BE2C (cell line): ENCODE measurements around the gene RASAL1.

ENCODE experiments used
- DNase-seq: peaks from one replicate; pipeline ENCODE4 v3.0.0-alpha.2; 2020
- H3K27me3 ChIP-seq: fragments of 250-450 bp; sonication (Bioruptor Pico); 2 replicates; pipeline ENCODE4 v1.5.1; 2020; ENCODE audit warnings: mild to moderate bottlenecking
- H3K36me3 ChIP-seq: fragments of 250-450 bp; sonication (Bioruptor Pico); 2 replicates; pipeline ENCODE4 v1.5.1; 2020; ENCODE audit warnings: mild to moderate bottlenecking
- H3K4me1 ChIP-seq: fragments of 250-450 bp; sonication (Bioruptor Pico); 2 replicates; pipeline ENCODE4 v1.5.1; 2020
- H3K4me3 ChIP-seq: 2 replicates; pipeline ENCODE4 v1.5.1; 2011; ENCODE audit warnings: low read depth, low read length
- H3K9me3 ChIP-seq: fragments of 250-450 bp; sonication (Bioruptor Pico); 2 replicates; pipeline ENCODE4 v1.5.1; 2020
- CTCF ChIP-seq: IDR thresholded peaks from 2 replicates; pipeline ENCODE4 v1.5.1; 2012; ENCODE audit warnings: mild to moderate bottlenecking, low read depth, low read length

RASAL1 gene

GRCh38 chr12:113088971-113089756 is 46.4 kb downstream of the RASAL1 start:
- H3K27me3 ChIP-seq = no peaks in the 10 kb centered on the region
- H3K4me3 ChIP-seq = no peak overlapping the region
- no peak for DNase-seq
- no peak for TF ChIP-seq CTCF
- H3K9me3 ChIP-seq = no peaks in the 10 kb centered on the region
- no peaks in the 10 kb centered on the region for H3K36me3 ChIP-seq
- no peaks in the 10 kb centered on the region for H3K4me1 ChIP-seq

DNA sequence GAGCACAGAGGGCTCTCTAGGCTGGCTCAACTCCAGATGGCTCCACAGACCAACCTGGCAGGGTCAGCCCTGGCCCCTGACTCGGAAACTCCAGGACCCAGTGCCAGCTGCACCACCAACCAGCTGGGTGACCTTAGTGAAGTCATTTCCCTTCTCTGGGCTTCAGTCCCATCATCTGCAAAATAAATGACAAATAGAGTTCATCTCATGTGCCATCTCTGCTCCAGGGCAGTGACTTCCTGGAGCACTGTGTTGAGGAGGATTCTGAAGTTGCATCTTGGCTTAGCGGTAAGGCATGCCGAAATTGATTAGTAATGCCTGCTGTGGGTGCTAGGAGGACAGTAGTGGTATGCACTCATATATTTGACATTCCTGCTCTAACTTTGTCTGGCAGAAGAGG is 47.5 kb downstream of the RASAL1 start:
- TF ChIP-seq CTCF = no peak
- no peak for DNase-seq
- no peaks in the 10 kb centered on the region for H3K4me1 ChIP-seq
- no peaks in the 10 kb centered on the region for H3K9me3 ChIP-seq
- no peak overlapping the region for H3K4me3 ChIP-seq
- no peaks in the 10 kb centered on the region for H3K36me3 ChIP-seq
- H3K27me3 ChIP-seq = no peaks in the 10 kb centered on the region

DNA sequence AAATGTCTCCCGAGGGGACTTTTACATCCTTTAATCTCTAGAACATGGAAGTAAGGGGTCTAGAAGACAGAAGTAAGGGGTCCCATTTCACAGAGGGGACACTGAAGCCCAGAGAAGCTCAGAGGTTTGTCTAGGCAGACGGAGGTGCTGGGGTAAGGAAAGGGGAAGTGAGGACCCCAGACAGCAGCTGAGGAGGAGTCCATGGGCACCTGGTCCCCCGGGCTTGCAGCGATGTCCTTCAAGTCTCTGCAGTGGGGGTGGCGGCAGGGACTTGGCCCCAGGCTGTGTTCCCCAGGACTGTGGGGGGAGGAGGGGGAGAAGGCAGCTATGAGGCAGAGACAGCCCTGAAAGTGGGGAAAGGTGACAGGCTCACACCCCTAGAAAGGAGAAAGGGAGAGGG is 48.4 kb downstream of the RASAL1 start:
- TF ChIP-seq CTCF = no peak
- H3K36me3 ChIP-seq = no peaks in the 10 kb centered on the region
- no peaks in the 10 kb centered on the region for H3K27me3 ChIP-seq
- no peak overlapping the region for H3K4me3 ChIP-seq
- no peaks in the 10 kb centered on the region for H3K9me3 ChIP-seq
- H3K4me1 ChIP-seq = no peaks in the 10 kb centered on the region
- DNase-seq = no peak

GRCh38 chr12:113086249-113087164 is 49.1 kb downstream of the RASAL1 start:
- H3K4me1 ChIP-seq = no peaks in the 10 kb centered on the region

GRCh38 chr12:113083863-113084435 is 51.6 kb downstream of the RASAL1 start:
- DNase-seq = no peak
- Histone ChIP-seq H3K4me3 (no peak overlapping the region), H3K4me1 (no peaks in the 10 kb centered on the region), H3K27me3 (no peaks in the 10 kb centered on the region), H3K9me3 (no peaks in the 10 kb centered on the region), H3K36me3 (no peaks in the 10 kb centered on the region)
- TF ChIP-seq CTCF = no peak

More at GRCh38 chr12:113086249-113087164, 49.1 kb downstream of the RASAL1 start:
- DNase-seq = no peak
- H3K27me3 ChIP-seq = no peaks in the 10 kb centered on the region
- H3K4me3 ChIP-seq = no peak overlapping the region
- H3K36me3 ChIP-seq = no peaks in the 10 kb centered on the region
- H3K9me3 ChIP-seq = no peaks in the 10 kb centered on the region
- TF ChIP-seq CTCF = no peak
